Nephron (organoid): ENCODE measurements around the gene APOL6.
A peak's percentile ranks its signal among the peaks of the same experiment; 100 is the strongest.
"Not testable (repeated sequence)": the region's sequence is repeated elsewhere in the genome, so short reads cannot be mapped to it uniquely, and the experiment has no call there.

ENCODE experiments used
- H3K27ac Mint-ChIP-seq, 3 experiments: 2 replicates each; pipeline ENCODE4 v1.8.0; 2020; ENCODE audit warnings: mixed read lengths in 3 of 3, mild to moderate bottlenecking in 2 of 3, moderate library complexity in 1 of 3
- H3K27me3 Mint-ChIP-seq: 2 replicates; pipeline ENCODE4 v1.8.0; 2021; ENCODE audit warnings: low read depth, mild to moderate bottlenecking, moderate library complexity, mixed read lengths
- H3K36me3 Mint-ChIP-seq: 2 replicates; pipeline ENCODE4 v1.8.0; 2020; ENCODE audit warnings: low read depth, mixed read lengths
- H3K4me1 Mint-ChIP-seq: 2 replicates; pipeline ENCODE4 v1.8.0; 2020; ENCODE audit warnings: mixed read lengths
- H3K4me3 Mint-ChIP-seq, 3 experiments: 2 replicates each; pipeline ENCODE4 v1.8.0; 2020; ENCODE audit warnings: mild to moderate bottlenecking in 3 of 3, mixed read lengths in 3 of 3, moderate library complexity in 2 of 3
- H3K9me3 Mint-ChIP-seq: 2 replicates; pipeline ENCODE4 v1.8.0; 2020; ENCODE audit warnings: mixed read lengths
- TF ChIP-seq, protein P1 (sequence below), 3 experiments: fragments of 200-600 bp; sonication (generic); IDR thresholded peaks; one replicate each; pipeline ENCODE4 v1.5.0; 2021; ENCODE audit warnings: antibody characterized with exemption in 3 of 3; ENCODE audit not compliant: unreplicated experiment in 3 of 3

Gene APOL6

GRCh38 chr22:35619336-35620094, 28.7 kb upstream of the APOL6 start:
- Mint-ChIP-seq H3K27ac (no peak overlapping the region), H3K27me3 (peaks cover 9% of the 10 kb centered on the region), H3K9me3 (no peaks in the 10 kb centered on the region), H3K4me3 (no peak overlapping the region), H3K36me3 (no peaks in the 10 kb centered on the region), H3K4me1 (peaks cover 32% of the 10 kb centered on the region)
- TF ChIP-seq, protein P1, sequence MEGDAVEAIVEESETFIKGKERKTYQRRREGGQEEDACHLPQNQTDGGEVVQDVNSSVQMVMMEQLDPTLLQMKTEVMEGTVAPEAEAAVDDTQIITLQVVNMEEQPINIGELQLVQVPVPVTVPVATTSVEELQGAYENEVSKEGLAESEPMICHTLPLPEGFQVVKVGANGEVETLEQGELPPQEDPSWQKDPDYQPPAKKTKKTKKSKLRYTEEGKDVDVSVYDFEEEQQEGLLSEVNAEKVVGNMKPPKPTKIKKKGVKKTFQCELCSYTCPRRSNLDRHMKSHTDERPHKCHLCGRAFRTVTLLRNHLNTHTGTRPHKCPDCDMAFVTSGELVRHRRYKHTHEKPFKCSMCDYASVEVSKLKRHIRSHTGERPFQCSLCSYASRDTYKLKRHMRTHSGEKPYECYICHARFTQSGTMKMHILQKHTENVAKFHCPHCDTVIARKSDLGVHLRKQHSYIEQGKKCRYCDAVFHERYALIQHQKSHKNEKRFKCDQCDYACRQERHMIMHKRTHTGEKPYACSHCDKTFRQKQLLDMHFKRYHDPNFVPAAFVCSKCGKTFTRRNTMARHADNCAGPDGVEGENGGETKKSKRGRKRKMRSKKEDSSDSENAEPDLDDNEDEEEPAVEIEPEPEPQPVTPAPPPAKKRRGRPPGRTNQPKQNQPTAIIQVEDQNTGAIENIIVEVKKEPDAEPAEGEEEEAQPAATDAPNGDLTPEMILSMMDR (IDR thresholded peaks at IDR 0.05; ENCODE audit: unreplicated experiment in 3 of 3) = no peak

DNA sequence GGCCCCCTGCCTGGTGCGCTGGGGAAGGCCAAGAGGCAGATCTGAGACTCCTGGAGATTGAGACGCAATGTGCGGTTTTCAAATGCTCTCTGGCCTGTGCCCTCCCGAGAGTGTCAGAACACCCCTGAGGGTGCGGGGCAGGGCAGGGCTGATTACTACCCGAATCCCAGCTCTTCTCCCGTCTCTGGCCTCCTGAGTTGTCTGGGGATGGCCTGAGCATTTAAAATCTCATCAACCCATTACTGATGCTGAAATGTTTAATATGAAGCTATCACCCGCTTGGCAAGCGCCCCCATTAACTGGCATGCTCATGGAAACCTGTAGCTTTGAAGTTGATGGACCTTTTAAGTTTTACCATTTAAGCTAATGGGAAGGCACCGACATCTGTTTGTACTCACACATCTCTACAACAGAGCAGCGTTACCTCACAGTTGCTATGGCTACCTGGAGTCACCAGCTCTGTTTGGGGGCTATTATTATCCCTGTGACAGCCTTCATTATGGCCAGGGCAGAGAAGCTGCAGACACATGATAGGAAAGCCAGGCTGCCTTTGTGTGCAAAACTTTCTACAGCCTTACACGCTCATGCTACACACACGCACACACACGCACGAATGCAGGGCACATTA, 27.5 kb upstream of the APOL6 start:
- H3K4me3 Mint-ChIP-seq = no peak overlapping the region
- no peaks in the 10 kb centered on the region for H3K36me3 Mint-ChIP-seq
- H3K4me1 Mint-ChIP-seq = peaks cover 33% of the 10 kb centered on the region
- TF ChIP-seq, protein P1 (IDR thresholded peaks at IDR 0.05; ENCODE audit: unreplicated experiment in 3 of 3) = no peak
- H3K27me3 Mint-ChIP-seq = peaks cover 8% of the 10 kb centered on the region
- H3K27ac Mint-ChIP-seq = peak overlapping the region in 1 of 3 experiments; percentile 36
- no peaks in the 10 kb centered on the region for H3K9me3 Mint-ChIP-seq

DNA sequence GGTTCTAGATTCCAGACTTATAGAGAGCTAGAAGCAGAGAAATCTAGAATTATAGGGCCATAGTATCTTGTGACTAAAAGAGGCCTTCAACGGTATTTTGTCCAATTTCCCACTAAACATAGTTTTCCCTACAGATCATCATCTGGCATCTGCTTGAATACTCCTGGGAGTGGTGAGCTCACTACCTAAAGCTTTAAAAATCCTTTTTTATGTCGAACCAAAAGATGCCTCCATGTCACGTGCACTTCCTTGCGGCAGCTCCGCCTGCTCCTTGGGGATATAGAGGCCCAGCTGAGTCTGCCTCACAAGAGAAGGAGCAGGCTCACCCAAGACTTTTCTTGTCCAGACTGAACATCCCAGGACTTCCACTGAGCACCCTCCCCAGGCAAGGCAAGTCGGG, 26.8 kb upstream of the APOL6 start:
- H3K36me3 Mint-ChIP-seq = no peaks in the 10 kb centered on the region
- H3K4me3 Mint-ChIP-seq = no peak overlapping the region
- no peaks in the 10 kb centered on the region for H3K9me3 Mint-ChIP-seq
- no peak overlapping the region for H3K27ac Mint-ChIP-seq
- TF ChIP-seq, protein P1 (IDR thresholded peaks at IDR 0.05; ENCODE audit: unreplicated experiment in 3 of 3) = no peak
- H3K4me1 Mint-ChIP-seq = peaks cover 40% of the 10 kb centered on the region
- peaks cover 9% of the 10 kb centered on the region for H3K27me3 Mint-ChIP-seq

DNA sequence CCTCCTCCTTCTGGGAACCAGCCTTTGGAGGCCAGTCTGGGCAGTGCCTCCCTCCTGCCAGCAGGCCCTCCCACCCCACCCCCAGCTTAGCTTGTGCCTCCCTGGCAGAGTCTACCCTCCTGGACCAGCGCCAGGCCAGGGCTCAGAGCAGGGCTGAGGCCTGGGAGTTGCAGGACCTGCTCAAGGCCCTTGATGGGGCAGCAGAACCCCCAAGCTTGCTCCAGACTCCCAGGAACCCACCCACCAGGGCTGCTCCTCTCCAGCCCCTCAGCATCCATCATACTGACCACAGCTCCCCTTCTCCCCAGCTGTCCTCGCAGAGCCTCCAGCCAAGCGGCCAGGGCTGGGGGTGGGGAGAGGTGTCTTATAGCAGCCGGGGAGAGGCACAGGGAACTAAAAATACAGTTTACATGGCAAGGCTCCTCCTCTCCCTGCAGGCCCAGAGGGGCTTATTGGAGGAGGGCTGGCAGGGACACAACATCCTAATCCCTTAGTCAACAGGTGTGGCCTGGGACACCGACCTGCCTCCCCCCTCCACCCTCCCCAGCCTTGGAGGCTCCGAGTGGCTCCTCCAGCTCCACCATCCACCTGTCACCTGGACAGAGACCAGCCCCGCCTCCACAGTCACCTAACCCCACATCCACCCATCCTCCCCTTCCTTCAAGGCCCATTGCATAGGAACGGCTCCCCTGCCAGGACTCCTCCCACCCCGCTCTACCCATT, 25.9 kb upstream of the APOL6 start:
- Mint-ChIP-seq H3K27ac (peak overlapping the region in 1 of 3 experiments; percentile 30), H3K27me3 (peaks cover 4% of the 10 kb centered on the region), H3K4me1 (peaks cover 46% of the 10 kb centered on the region), H3K36me3 (no peaks in the 10 kb centered on the region), H3K4me3 (no peak overlapping the region), H3K9me3 (no peaks in the 10 kb centered on the region)
- TF ChIP-seq, protein P1 (IDR thresholded peaks at IDR 0.05; ENCODE audit: unreplicated experiment in 3 of 3) = no peak

- not testable (repeated sequence) for H3K9me3 Mint-ChIP-seq, H3K36me3 Mint-ChIP-seq, H3K27me3 Mint-ChIP-seq, H3K27ac Mint-ChIP-seq
- Mint-ChIP-seq H3K4me1 (peaks cover 52% of the 10 kb centered on the region), H3K4me3 (peak overlapping the region in 1 of 3 experiments; percentile 26)
These were observed 24.4 kb upstream of the APOL6 start for GRCh38 chr22:35623885-35624284.

- no peaks in the 10 kb centered on the region for H3K36me3 Mint-ChIP-seq
- TF ChIP-seq, protein P1 (IDR thresholded peaks at IDR 0.05; ENCODE audit: unreplicated experiment in 3 of 3) = no peak
- H3K9me3 Mint-ChIP-seq = no peaks in the 10 kb centered on the region
- no peak overlapping the region for H3K4me3 Mint-ChIP-seq
- H3K4me1 Mint-ChIP-seq = peaks cover 55% of the 10 kb centered on the region
- peaks cover 8% of the 10 kb centered on the region for H3K27me3 Mint-ChIP-seq
- H3K27ac Mint-ChIP-seq = peak overlapping the region in 1 of 3 experiments; percentile 16
These were observed 23.7 kb upstream of the APOL6 start for GRCh38 chr22:35624547-35624946.
